Measurements from ENCODE around the gene FRYL.

GRCh38 chr4:48779095-48779997, 733 bp downstream of the FRYL start:
- TF ChIP-seq CTCF (IDR thresholded peaks at IDR 0.05) (no peak), POLR2A (IDR thresholded peaks at IDR 0.05) (no peak)

All from lower leg skin (tissue), 3 donors.